Activated CD8-positive, alpha-beta memory T cell treated with anti-CD3 and anti-CD28 coated beads, Interleukin-2, amount 50 U/mL, for 24 hours (primary cell): ENCODE data around the gene GPR68.
"Not testable (repeated sequence)": the region's sequence is repeated elsewhere in the genome, so short reads cannot be mapped to it uniquely, and the experiment has no call there.

ENCODE experiments used
- DNase-seq: peaks from one replicate; pipeline ENCODE4 v3.0.0-alpha.2; 2020; ENCODE audit errors: extremely low read depth

GPR68 gene

GRCh38 chr14:91272341-91273272 lies 28.1 kb upstream of the GPR68 start:
- DNase-seq = no peak

GRCh38 chr14:91271639-91272038 lies 27.1 kb upstream of the GPR68 start:
- no peak for DNase-seq

GRCh38 chr14:91270619-91271018 lies 26.1 kb upstream of the GPR68 start:
- no peak for DNase-seq

- no peak for DNase-seq
Measured at GRCh38 chr14:91270188-91270587, 25.7 kb upstream of the GPR68 start.

- no peak for DNase-seq
Measured at GRCh38 chr14:91269076-91269991, 24.8 kb upstream of the GPR68 start.

- DNase-seq = no peak
Measured at GRCh38 chr14:91267965-91268437, 23.5 kb upstream of the GPR68 start.

GRCh38 chr14:91266276-91266675 lies 21.8 kb upstream of the GPR68 start:
- not testable (repeated sequence) for DNase-seq

GRCh38 chr14:91265404-91265803 lies 20.9 kb upstream of the GPR68 start:
- no peak for DNase-seq

- DNase-seq = no peak
Measured at GRCh38 chr14:91264151-91265150, 19.9 kb upstream of the GPR68 start.

GRCh38 chr14:91263329-91263728 lies 18.8 kb upstream of the GPR68 start:
- no peak for DNase-seq

GRCh38 chr14:91261986-91262549 lies 17.6 kb upstream of the GPR68 start:
- no peak for DNase-seq

- no peak for DNase-seq
Measured at GRCh38 chr14:91261115-91261514, 16.6 kb upstream of the GPR68 start.

GRCh38 chr14:91258876-91259275 lies 14.4 kb upstream of the GPR68 start:
- no peak for DNase-seq

GRCh38 chr14:91258011-91258618 lies 13.6 kb upstream of the GPR68 start:
- DNase-seq = no peak

GRCh38 chr14:91257328-91258010 lies 13.0 kb upstream of the GPR68 start:
- DNase-seq = no peak

GRCh38 chr14:91256661-91257060 lies 12.2 kb upstream of the GPR68 start:
- no peak for DNase-seq

GRCh38 chr14:91255026-91255695 lies 10.7 kb upstream of the GPR68 start:
- DNase-seq = no peak

GRCh38 chr14:91254461-91254860 lies 10.0 kb upstream of the GPR68 start:
- no peak for DNase-seq

GRCh38 chr14:91253795-91254323 lies 9.4 kb upstream of the GPR68 start:
- no peak for DNase-seq
